Neural cell (in vitro differentiated cells): ENCODE measurements around the gene GRXCR1. TPM values are rescaled to one million over a fixed set of nuclear protein-coding genes. Genes with fewer than 3 reads are reported as not detected.

Experiments used
- H2AFZ ChIP-seq: fragments of 200-600, 300-800 bp; sonication (generic), shearing (Covaris generic); 2 replicates; pipeline ENCODE4 v1.6.0; 2014; ENCODE audit warnings: low read depth, mild to moderate bottlenecking, antibody characterized with exemption, low read length, moderate library complexity
- H3F3A ChIP-seq: fragments of 200-600 bp; shearing (Covaris generic); 2 replicates; pipeline ENCODE4 v1.6.1; 2016; ENCODE audit warnings: mild to moderate bottlenecking, moderate library complexity, mixed read lengths, antibody characterized with exemption, low read length; ENCODE audit not compliant: insufficient read depth, poor library complexity, severe bottlenecking
- H3K27ac ChIP-seq: fragments of 200-600, 300-800 bp; sonication (generic), shearing (Covaris generic); 2 replicates; pipeline ENCODE4 v1.5.1; 2014; ENCODE audit warnings: mild to moderate bottlenecking, low read length, moderate library complexity
- H3K27me3 ChIP-seq: fragments of 300-800, 200-600 bp; sonication (generic), shearing (Covaris generic); 2 replicates; pipeline ENCODE4 v1.6.0; 2014; ENCODE audit warnings: mild to moderate bottlenecking, low read depth, low read length, moderate library complexity; ENCODE audit not compliant: insufficient read depth
- H3K36me3 ChIP-seq: fragments of 300-800, 200-600 bp; sonication (generic), shearing (Covaris generic); 2 replicates; pipeline ENCODE4 v1.5.1; 2014; ENCODE audit warnings: mild to moderate bottlenecking, antibody characterized with exemption, low read length, moderate library complexity; ENCODE audit not compliant: insufficient read depth
- H3K4me2 ChIP-seq: fragments of 300-800, 200-600 bp; sonication (generic), shearing (Covaris generic); 2 replicates; pipeline ENCODE4 v1.6.0; 2014; ENCODE audit warnings: mild to moderate bottlenecking, low read length
- H3K4me3 ChIP-seq: fragments of 300-800, 200-600 bp; sonication (generic), shearing (Covaris generic); 2 replicates; pipeline ENCODE4 v1.5.1; 2014; ENCODE audit warnings: mild to moderate bottlenecking, low read length, moderate library complexity
- H3K79me2 ChIP-seq: fragments of 200-600 bp; shearing (Covaris generic); replicated peaks from 2 replicates; pipeline ENCODE4 v1.6.0; 2014; ENCODE audit warnings: mild to moderate bottlenecking, low read length, moderate library complexity; ENCODE audit not compliant: insufficient read depth
- H3K9ac ChIP-seq: fragments of 300-800, 200-600 bp; sonication (generic), shearing (Covaris generic); 2 replicates; pipeline ENCODE4 v1.6.1; 2016; ENCODE audit warnings: mild to moderate bottlenecking, low read length, mixed read lengths
- H3K9me2 ChIP-seq: fragments of 200-600 bp; shearing (Covaris generic); 2 replicates; pipeline ENCODE4 v1.6.1; 2016; ENCODE audit warnings: mild to moderate bottlenecking, low read length, mixed read lengths; ENCODE audit not compliant: insufficient read depth
- H3K9me3 ChIP-seq: fragments of 200-600, 300-800 bp; sonication (generic), shearing (Covaris generic); 2 replicates; pipeline ENCODE4 v1.6.1; 2016; ENCODE audit warnings: mild to moderate bottlenecking, mixed run types, low read length, moderate library complexity, mixed read lengths
- H4K20me1 ChIP-seq: fragments of 200-600 bp; shearing (Covaris generic); 2 replicates; pipeline ENCODE4 v1.6.1; 2016; ENCODE audit warnings: mild to moderate bottlenecking, mixed run types; ENCODE audit not compliant: insufficient read depth
- CTCF ChIP-seq: fragments of 450-650 bp; IDR thresholded peaks from 2 replicates; pipeline ENCODE4 v1.5.1; 2014; ENCODE audit warnings: antibody characterized with exemption, mild to moderate bottlenecking, moderate library complexity; ENCODE audit not compliant: poor library complexity, severe bottlenecking
- EP300 ChIP-seq: fragments of 450-650 bp; conservative IDR thresholded peaks from 2 replicates; pipeline ENCODE4 v1.6.1; 2014; ENCODE audit warnings: antibody characterized with exemption, mild to moderate bottlenecking, moderate library complexity; ENCODE audit not compliant: poor library complexity, severe bottlenecking
- EZH2 ChIP-seq: fragments of 200-600, 300-800 bp; shearing (Covaris generic), sonication (generic); IDR thresholded peaks from 2 replicates; pipeline ENCODE4 v1.6.1; 2014; ENCODE audit warnings: antibody characterized with exemption, low read length, borderline replicate concordance, mild to moderate bottlenecking; ENCODE audit not compliant: insufficient read depth, poor library complexity, severe bottlenecking
- MXI1 ChIP-seq: fragments of 450-650 bp; conservative IDR thresholded peaks from 2 replicates; pipeline ENCODE4 v1.6.1; 2014; ENCODE audit warnings: antibody characterized with exemption, mild to moderate bottlenecking; ENCODE audit not compliant: poor library complexity, severe bottlenecking
- POLR2AphosphoS5 ChIP-seq: IDR thresholded peaks from 2 replicates; pipeline ENCODE4 v1.6.1; 2012
- RAD21 ChIP-seq: fragments of 450-650 bp; conservative IDR thresholded peaks from 2 replicates; pipeline ENCODE4 v1.6.1; 2014; ENCODE audit warnings: antibody characterized with exemption, mild to moderate bottlenecking, moderate library complexity
- REST ChIP-seq: IDR thresholded peaks from 2 replicates; pipeline ENCODE4 v1.6.1; 2012; ENCODE audit warnings: borderline replicate concordance
- SMC3 ChIP-seq: fragments of 450-650 bp; conservative IDR thresholded peaks from 2 replicates; pipeline ENCODE4 v1.6.1; 2014; ENCODE audit warnings: antibody characterized with exemption, mild to moderate bottlenecking, moderate library complexity; ENCODE audit not compliant: poor library complexity
- TAF1 ChIP-seq: IDR thresholded peaks from 2 replicates; pipeline ENCODE4 v1.6.1; 2012; ENCODE audit warnings: low read depth
- polyA plus RNA-seq: library from polyadenylated mRNA; depleted of rRNA; stranded (reverse); fragments of >200 nt; gene quantifications from 2 replicates; pipeline ENCODE4 v1.2.3, GENCODE V29; 2014

Gene GRXCR1
- polyA plus RNA-seq, 1 donor from 2014 or later, result not detected

GRCh38 chr4:42844422-42845070 is 48.0 kb upstream of the GRXCR1 start:
- Histone ChIP-seq H3K9ac (no peak overlapping the region), H3F3A (no peaks in the 10 kb centered on the region), H3K36me3 (no peaks in the 10 kb centered on the region), H3K79me2 (no peaks in the 10 kb centered on the region), H3K4me3 (no peak overlapping the region), H3K4me2 (no peak overlapping the region), H3K27me3 (no peaks in the 10 kb centered on the region), H3K9me2 (no peaks in the 10 kb centered on the region), H3K27ac (no peak overlapping the region), H3K9me3 (peaks cover 4% of the 10 kb centered on the region), H4K20me1 (no peaks in the 10 kb centered on the region), H2AFZ (no peak overlapping the region)
- TF ChIP-seq REST, result no peak
- no peak for TF ChIP-seq EP300
- no peak for TF ChIP-seq MXI1
- no peak for TF ChIP-seq POLR2AphosphoS5
- no peak for TF ChIP-seq SMC3
- no peak for TF ChIP-seq TAF1
- TF ChIP-seq CTCF, result no peak
- TF ChIP-seq RAD21, result no peak
- no peak for TF ChIP-seq EZH2

- no peak for TF ChIP-seq MXI1
- TF ChIP-seq SMC3, result no peak
- TF ChIP-seq RAD21, result no peak
- no peak for TF ChIP-seq EZH2
- no peak for TF ChIP-seq CTCF
- TF ChIP-seq REST, result no peak
- TF ChIP-seq POLR2AphosphoS5, result no peak
- no peak for TF ChIP-seq EP300
- TF ChIP-seq TAF1, result no peak
- Histone ChIP-seq H3K9me3 (peaks cover 4% of the 10 kb centered on the region), H2AFZ (no peak overlapping the region), H3K4me2 (no peak overlapping the region), H3K27me3 (no peaks in the 10 kb centered on the region), H3K36me3 (no peaks in the 10 kb centered on the region), H3F3A (no peaks in the 10 kb centered on the region), H3K9ac (no peak overlapping the region), H3K4me3 (no peak overlapping the region), H3K9me2 (no peaks in the 10 kb centered on the region), H4K20me1 (no peaks in the 10 kb centered on the region), H3K79me2 (no peaks in the 10 kb centered on the region), H3K27ac (no peak overlapping the region)
These were observed 46.9 kb upstream of the GRXCR1 start for GRCh38 chr4:42845586-42845985.
